Measurements from ENCODE around the gene CTSH.
A peak's percentile ranks its signal among the peaks of the same experiment; 100 is the strongest.
"Not testable (repeated sequence)": the region's sequence is repeated elsewhere in the genome, so short reads cannot be mapped to it uniquely, and the experiment has no call there.

Gene CTSH

DNA sequence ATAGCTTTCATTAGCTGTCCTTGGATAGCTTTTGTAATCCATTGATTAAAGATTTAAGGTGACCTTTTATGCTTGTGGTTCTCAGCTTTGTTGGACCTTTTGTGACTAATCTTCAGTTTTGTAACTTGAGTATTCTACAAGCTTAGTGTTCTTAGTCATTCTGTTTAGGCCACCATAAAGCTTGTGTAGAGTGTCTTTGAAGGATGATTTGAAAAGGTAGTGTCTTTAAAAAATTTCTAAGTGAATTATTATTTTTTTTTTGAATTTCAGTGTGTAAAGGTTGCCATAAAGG is 64.7 kb downstream of the CTSH start:
- DNase-seq (ENCODE audit: low spot score) = no peak

DNA sequence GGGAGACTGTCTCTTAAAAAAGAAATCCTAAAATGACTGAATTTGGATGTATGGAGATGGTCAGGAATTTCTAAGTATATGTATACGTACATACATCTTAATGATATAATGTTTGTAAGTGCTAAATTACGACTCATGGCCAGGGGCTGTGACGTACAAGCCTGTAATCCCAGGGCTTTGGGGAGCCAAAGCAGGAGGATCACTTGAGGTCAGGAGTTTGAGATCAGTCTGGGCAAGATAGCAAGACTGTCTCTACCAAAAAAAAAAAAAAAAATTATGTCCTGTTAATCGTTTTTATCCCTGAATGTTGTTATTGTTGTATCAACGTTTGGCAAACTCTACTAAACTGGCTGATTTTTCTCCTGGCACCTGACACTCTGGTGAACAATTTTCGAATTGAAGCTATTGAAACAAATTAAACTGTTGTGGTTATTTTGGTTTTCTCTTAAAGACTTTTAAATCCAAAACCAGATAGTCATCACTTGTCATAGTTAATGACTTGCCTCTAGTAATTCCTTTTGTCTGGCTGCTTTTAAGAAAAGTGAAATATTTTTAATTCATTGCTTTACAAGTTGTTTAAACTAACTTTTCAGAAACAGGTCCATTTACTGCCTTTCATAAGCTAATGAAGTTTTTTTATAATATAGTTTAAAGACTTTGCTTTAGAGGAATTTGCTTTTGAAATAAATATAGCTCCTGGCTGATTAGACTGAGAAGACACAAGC is 65.2 kb downstream of the CTSH start:
- DNase-seq (ENCODE audit: low spot score) = no peak

DNA sequence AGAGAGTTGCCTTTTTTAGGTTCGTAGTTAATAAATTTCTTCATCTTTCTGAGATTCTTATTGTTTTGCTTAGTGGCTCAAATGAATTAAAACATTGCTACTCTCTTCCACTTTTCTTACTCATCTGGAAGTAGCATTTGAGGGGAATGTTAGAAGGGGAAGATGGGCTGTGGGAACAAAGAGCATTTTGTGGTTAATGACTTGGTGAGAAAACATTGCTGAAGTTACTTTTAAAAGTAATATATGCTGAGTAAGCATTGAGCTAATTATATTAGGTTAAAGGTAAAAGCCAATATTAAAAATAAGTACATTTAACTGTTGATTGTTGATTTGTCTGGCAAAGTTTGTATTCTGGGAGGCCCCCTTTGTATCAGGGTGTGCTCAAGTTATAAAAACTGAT is 66.5 kb downstream of the CTSH start:
- no peak for DNase-seq (ENCODE audit: low spot score)

DNA sequence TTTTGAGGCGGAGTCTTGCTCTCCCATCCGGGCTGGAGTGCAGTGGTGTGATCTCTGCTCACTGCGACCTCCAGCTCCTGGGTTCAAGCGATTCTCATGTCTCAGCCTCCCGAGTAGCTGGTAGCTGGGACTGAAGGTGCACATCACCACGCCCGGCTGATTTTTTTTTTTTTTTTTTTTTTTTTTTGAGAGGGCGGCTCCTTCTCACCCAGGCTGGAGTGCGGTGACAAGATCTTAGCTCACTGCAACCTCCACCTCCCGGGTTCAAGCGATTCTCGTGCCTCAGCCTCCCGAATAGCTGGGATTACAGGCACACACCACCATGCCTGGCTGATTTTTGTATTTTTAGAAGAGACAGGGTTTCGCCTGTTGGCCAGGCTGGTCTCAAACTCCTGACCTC is 67.9 kb downstream of the CTSH start:
- not testable (repeated sequence) for DNase-seq (ENCODE audit: low spot score)

DNA sequence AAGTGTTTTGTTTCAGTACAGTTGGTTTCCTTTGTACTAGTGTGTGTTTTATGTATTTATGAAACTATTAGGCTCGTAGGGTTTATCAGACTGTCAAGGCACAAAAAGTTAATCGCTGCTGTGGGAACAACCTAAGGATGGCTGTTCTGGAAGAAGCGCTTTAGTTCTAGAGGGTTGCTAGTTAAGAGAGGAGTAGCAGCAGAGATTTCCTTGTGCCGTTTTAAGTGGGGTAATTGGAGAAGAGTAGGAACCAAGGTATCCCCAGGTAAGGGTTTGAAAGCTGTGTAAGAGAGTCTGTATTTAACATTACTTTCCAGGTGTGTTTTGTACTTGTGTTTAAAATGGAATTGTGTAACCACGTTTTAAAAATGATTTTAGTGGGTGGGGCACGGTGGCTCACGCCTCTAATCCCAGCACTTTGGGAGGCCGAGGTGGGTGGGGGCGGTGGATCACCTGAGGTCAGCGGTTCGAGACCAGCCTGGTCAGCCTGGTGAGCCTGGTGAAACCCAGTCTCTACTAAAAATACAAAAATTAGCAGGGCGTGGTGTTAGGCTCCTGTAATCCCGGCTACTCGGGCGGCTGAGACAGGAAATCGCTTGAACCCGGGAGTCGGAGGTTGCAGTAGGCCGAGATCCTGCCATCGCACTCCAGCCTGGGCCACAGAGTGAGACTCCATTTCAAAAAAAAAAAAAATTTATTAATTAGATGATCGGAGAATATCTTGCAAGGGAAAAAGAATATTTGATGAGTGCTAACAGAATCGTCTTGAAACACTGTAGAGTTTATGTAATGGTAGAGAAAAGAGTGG is 69.5 kb downstream of the CTSH start:
- no peak for DNase-seq (ENCODE audit: low spot score)

DNA sequence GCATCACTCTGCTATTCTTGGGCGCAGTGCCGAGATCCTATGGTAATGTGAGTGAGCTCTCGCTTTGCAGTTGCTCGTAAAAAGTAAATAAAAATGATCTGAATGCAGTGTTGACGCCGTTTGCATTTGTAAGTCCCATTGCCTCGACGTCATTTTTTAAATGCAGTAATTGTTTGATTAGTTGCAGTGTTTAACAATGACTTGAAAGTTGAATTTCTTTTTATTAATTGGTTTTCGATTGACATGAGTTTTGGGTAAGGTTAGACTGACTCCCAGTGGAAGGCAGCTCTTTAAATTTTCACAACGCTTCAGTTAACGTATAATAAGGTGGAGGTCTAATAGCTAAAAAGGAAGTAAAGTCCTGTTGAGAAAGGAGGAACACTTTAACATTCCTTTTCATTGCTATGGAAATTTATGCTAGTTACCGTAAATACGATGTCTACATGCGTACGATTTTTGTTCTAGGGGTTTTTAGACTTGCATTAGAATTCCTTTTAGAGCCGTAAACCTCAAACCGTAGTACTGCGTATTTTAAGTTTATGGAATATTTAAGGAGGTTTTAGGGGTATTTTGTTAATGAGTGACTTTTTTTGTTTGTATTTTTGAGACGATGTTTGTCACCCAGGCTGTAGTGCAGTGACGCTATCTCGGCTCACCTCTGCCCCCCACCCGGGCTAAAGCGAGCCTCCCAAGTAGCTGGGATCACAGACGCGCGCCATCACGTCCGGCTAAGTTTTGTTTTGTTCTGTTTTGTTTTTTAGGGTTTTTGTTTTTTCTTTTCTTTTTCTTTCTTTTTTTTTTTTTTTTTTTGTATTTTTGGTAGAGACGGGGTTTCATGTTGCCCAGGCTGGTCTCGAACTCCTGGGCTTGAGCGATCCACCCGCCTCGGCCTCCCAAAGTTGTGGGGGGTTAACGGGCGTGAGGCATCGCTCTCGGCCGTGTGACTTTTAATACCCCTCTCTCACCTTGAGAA is 70.8 kb downstream of the CTSH start:
- peak; percentile 15 for DNase-seq (ENCODE audit: low spot score)

DNA sequence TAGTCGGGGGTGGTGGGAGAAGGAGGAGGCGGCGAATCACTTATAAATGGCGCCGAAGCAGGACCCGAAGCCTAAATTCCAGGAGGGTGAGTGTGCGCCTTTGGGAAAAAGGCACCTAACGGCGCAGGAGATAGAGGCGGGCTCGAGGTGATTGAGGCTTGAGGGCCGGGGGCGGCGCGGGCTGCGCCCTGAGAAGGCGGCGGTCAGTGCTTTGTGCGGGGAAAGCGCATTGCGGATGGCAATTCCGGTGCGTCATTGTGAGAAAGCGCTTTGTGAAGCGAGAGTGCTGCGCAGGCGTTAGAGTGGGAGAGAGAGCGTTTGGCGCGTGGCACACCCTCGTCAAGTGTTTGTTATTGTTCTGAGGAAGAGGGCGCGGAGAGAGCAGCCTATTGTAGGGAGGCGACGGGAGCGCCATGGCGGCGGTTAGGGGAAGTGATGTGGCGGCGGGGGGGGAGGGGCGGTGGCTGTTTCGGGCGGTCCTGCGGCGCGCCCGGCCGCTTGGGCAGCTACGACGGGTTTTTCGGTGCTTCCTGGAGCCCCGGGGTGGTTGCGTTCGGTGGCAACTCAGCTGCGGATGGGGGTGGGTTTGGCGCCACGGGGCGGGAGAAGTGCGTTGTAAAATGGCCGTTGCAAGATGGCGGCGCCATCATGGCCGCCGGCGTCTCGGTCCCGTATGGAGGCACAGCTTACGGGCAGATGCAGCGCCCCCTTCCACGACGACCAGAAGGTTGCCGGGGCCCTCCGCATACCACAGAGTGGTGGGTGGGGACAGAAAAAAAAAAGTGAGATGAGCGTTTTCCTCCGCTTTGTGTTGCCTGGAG is 71.7 kb downstream of the CTSH start:
- peak; percentile 90 for DNase-seq (ENCODE audit: low spot score)

DNA sequence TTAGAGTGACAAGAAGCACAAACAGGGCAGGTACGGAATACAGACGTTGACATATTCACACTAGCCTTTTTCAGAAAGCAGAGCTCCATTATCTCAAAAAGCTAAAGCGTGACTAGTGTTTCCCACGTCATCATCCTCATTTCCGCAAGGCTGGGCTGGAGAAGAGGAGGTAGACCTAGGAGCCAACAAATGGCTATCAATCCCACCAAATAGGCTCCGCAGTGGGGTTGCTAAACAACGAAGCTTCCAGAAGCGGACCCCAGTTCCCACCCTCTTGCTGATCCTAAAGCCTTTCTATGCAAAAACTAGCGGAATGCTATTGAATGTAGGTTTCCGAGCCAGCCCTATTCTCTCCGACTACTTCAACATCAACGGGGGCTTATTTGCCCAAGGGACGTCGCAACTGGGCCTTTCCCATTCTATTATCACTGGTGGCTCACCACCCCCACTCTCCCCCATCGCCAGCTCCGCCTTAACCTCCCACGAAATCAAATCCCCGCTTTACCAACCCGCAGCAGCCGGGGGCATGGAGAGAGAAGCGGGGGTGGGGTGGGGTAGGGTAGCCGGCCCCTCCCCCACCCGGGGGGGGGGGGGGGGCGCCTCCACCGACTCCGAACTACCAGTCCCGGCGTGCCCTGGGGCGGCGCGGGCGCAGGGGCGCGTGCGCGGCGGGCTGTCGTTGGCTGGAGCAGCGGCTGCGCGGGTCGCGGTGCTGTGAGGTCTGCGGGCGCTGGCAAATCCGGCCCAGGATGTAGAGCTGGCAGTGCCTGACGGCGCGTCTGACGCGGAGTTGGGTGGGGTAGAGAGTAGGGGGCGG is 72.5 kb downstream of the CTSH start, which contains the start of gene MORF4L1:
Gene MORF4L1, plus strand, starts transcription at position 736 of the 817 bp plus-strand sequence. CDS start 128 bp downstream, outside the sequence.
- peak; percentile 97 for DNase-seq (ENCODE audit: low spot score)

DNA sequence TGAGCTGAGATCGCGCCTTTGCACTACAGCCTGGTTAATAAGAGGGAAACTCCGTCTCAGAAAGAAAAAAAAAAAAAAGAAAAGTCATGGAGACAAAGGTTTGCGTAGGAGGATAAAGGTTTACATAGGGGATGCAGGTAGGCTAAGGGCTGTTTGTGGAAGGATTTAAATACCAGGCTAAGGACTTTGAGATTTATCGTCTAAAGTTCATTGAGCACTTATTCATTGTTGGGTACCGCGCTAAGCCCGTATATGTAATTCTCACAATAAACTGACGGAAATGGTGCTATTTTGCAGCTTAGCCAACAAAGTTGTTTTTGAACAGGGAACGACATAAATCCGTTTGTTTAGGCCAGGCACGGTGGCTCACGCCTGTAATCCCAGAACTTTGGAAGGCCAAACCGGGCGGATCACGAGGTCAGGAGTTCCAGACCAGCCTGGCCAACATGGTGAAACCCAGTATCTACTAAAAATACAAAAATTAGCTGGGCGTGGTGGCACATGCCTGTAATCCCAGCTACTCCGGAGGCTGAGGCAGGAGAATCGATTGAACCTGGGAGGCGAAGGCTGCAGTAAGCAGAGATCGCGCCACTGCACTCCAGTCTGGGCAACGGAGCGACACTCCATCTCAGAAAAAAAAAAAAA is 73.2 kb downstream of the CTSH start:
- DNase-seq (ENCODE audit: low spot score) = not testable (repeated sequence)

Data from CD4-positive, alpha-beta T cell treated with Interleukin-6 at 100 ng/mL for 8 hours (primary cell).